Activated naive CD8-positive, alpha-beta T cell treated with anti-CD3 and anti-CD28 coated beads, Interleukin-2, amount 10 ng/mL, durations not matched to agents 7 days and 5 days (primary cell): Measurements from ENCODE around the gene ACOT9. TPM values are rescaled to one million over a fixed set of nuclear protein-coding genes. Genes with fewer than 3 reads are reported as not detected.
"Not testable (repeated sequence)": the region's sequence is repeated elsewhere in the genome, so short reads cannot be mapped to it uniquely, and the experiment has no call there.

ENCODE experiments used
- ATAC-seq: fragments of 150-1000 bp; cut with Tn5 transposase; one replicate; pipeline ENCODE4 v1.10.0; 2021; ENCODE audit warnings: low read depth, moderate library complexity
- POLR2A ChIA-PET: fragments of 350-600 bp; sonication (Branson Sonifier 250); formaldehyde crosslinking; loops from one replicate; lab custom pipeline; 2021; ENCODE audit warnings: antibody characterized with exemption; lab: Charles Lee
- DNase-seq: peaks from one replicate; pipeline ENCODE4 v3.0.0; 2021
- H3K27ac Mint-ChIP-seq: one replicate; pipeline ENCODE4 v1.8.0; 2022; ENCODE audit warnings: mild to moderate bottlenecking, mixed read lengths
- H3K27me3 Mint-ChIP-seq: one replicate; pipeline ENCODE4 v1.8.0; 2022; ENCODE audit warnings: mild to moderate bottlenecking, moderate library complexity, mixed read lengths
- H3K36me3 Mint-ChIP-seq: one replicate; pipeline ENCODE4 v1.8.0; 2021; ENCODE audit warnings: mild to moderate bottlenecking, mixed read lengths
- H3K4me1 Mint-ChIP-seq: one replicate; pipeline ENCODE4 v1.8.0; 2021; ENCODE audit warnings: mixed read lengths
- H3K4me3 Mint-ChIP-seq: one replicate; pipeline ENCODE4 v1.8.0; 2022; ENCODE audit warnings: mild to moderate bottlenecking, moderate library complexity, mixed read lengths
- H3K9me3 Mint-ChIP-seq: one replicate; pipeline ENCODE4 v1.8.0; 2021; ENCODE audit warnings: mixed read lengths
- total RNA-seq, 2 experiments: library from RNA; stranded (reverse); gene quantifications; one replicate each; pipeline ENCODE4 v1.2.3, GENCODE V29; 2021

ACOT9 gene
- total RNA-seq, 2 experiments from 2014 or later, result 27.6 to 28.4 TPM

DNA sequence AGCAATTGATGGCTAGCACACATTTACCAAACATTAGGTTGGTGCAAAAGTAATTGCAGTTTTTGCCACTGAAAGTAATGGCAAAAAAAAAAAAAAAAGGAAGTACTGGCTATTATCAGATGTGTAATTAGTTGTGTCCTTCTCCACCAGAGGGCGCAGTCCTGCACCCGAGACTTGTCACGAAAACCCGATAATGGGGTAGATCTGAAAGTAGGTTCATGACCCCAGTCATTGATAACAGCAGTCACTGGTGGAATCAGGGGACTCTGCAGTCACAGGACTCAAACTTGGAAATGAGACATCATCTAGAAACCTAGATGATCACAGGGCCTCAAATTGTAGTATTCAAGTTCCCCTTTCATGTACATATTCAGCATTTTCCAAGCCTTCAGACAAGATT lies 13.1 kb upstream of the ACOT9 start:
- H3K4me3 Mint-ChIP-seq, result no peak overlapping the region

DNA sequence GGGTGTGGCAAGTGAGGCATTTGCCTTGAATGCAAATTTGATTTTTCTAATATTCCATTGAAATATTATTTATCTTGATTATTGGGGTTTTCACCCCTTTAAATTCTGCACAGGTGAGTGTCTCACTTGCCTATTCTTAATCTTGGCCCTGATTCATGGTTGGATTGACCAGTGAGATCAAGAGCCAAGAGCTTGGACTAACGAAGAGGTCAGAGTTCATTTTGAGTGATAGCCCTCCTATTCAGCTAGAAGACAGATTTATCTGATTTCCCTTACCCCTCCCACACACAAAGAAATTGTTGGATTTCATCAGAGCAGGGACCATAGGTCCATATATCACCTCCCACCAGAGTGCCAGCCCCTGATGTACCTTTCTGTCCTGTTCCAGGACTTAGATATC lies 11.6 kb upstream of the ACOT9 start:
- no peaks in the 10 kb centered on the region for H3K9me3 Mint-ChIP-seq
- no peak overlapping the region for H3K4me3 Mint-ChIP-seq
- H3K36me3 Mint-ChIP-seq, result no peaks in the 10 kb centered on the region
- DNase-seq, result no peak
- peaks cover 4% of the 10 kb centered on the region for H3K4me1 Mint-ChIP-seq
- no peak overlapping the region for H3K27ac Mint-ChIP-seq
- no peak for ATAC-seq
- no peaks in the 10 kb centered on the region for H3K27me3 Mint-ChIP-seq
- POLR2A ChIA-PET, result interaction anchor here (0.9 kb wide), 1 partner anchor 28 kb away, joined by 3 read pairs; the partner anchor contains the start of gene SAT1

More for the DNA sequence above, 13.1 kb upstream of the ACOT9 start:
- ATAC-seq (peak; percentile 82), DNase-seq (peak; percentile 50)
- peak overlapping the region; percentile 63 for H3K27ac Mint-ChIP-seq
- no peaks in the 10 kb centered on the region for H3K9me3 Mint-ChIP-seq
- POLR2A ChIA-PET, result no interaction called here
- peaks cover 4% of the 10 kb centered on the region for H3K4me1 Mint-ChIP-seq
- no peaks in the 10 kb centered on the region for H3K27me3 Mint-ChIP-seq
- H3K36me3 Mint-ChIP-seq, result no peaks in the 10 kb centered on the region

DNA sequence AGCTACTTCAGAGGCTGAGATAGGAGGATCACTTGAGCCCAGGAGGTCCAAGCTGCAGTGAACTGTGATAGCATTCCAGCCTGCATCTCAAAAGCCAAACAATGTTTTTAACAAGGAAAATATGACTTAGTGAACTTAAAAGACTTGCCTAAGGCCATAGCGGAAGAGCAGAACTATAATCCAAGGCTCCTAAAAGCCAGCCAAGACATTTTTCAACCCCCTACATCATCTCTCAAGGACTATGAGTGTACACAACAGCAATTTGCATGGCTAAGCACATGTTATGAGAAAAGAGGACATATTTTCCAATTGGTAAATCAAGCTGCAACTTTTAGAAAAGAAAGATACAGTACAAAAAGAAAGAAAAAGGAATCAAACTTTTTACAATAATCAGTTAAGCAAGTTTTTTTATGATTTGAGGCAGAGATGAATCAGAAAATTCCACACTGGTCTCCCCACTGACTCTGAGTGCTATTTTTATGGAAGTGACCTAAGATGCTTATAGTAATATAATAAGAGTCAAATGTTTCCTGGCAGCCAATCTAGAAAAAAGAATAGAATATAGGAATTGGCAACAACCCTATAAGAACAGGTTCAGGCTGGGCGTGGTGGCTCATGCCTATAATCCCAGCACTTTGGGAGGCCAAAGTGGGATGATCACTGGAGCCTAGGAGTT lies 9.8 kb upstream of the ACOT9 start:
- no peak overlapping the region for H3K4me3 Mint-ChIP-seq
- POLR2A ChIA-PET, result interaction anchor here (3.1 kb wide), 1 partner anchor 30 kb away, joined by 11 read pairs; the partner anchor contains the start of gene SAT1
- H3K9me3 Mint-ChIP-seq, result no peaks in the 10 kb centered on the region
- H3K27ac Mint-ChIP-seq, result no peak overlapping the region
- ATAC-seq (no peak), DNase-seq (no peak)
- H3K4me1 Mint-ChIP-seq, result peaks cover 4% of the 10 kb centered on the region
- H3K36me3 Mint-ChIP-seq, result no peaks in the 10 kb centered on the region
- H3K27me3 Mint-ChIP-seq, result no peaks in the 10 kb centered on the region

DNA sequence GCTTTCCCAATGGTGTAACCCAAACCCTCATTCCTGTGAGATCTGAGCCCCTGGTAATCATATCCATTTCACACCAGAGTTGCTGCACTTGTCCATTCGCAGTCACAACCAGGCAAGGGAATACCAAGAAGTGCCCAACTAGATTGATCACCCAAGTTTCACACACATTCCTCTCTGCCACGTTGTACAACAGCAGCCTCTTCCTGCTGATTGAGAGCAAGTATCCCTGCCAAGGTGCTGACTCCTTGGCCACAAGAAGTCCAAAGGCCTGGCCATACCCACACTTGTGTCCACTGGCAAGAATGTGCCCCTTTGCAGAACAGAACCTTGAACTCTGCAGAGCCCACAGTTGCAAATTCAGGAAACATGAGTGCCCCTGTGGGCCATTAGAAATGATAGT lies 6.5 kb upstream of the ACOT9 start:
- no peak overlapping the region for H3K27ac Mint-ChIP-seq
- H3K4me3 Mint-ChIP-seq, result no peak overlapping the region
- H3K36me3 Mint-ChIP-seq, result no peaks in the 10 kb centered on the region
- DNase-seq (no peak), ATAC-seq (no peak)
- H3K4me1 Mint-ChIP-seq, result peaks cover 4% of the 10 kb centered on the region
- no peaks in the 10 kb centered on the region for H3K9me3 Mint-ChIP-seq
- H3K27me3 Mint-ChIP-seq, result no peaks in the 10 kb centered on the region
- POLR2A ChIA-PET, result no interaction called here

DNA sequence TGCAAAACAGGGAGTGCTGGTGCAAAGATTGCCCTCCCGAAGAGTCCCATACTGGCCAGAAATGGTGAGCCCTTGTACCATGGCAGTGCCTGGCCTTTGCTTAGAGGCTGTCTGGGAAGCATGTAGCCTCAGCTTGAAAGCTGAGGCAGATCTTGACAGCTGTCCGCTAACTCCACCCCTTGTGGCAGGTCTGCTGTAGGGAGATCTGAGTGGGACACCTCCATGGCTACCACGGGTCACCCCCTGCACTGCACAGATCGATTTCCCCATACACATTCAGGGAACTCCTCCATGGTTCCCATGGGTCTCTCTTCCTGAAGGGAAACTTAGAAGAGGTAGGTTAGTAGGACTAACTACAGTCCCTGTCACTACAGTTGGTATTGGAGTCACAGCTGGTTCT lies 6.1 kb upstream of the ACOT9 start:
- H3K9me3 Mint-ChIP-seq, result no peaks in the 10 kb centered on the region
- no peaks in the 10 kb centered on the region for H3K27me3 Mint-ChIP-seq
- H3K27ac Mint-ChIP-seq, result no peak overlapping the region
- DNase-seq (no peak), ATAC-seq (no peak)
- peaks cover 7% of the 10 kb centered on the region for H3K4me1 Mint-ChIP-seq
- H3K4me3 Mint-ChIP-seq, result no peak overlapping the region
- no peaks in the 10 kb centered on the region for H3K36me3 Mint-ChIP-seq
- POLR2A ChIA-PET, result no interaction called here

DNA sequence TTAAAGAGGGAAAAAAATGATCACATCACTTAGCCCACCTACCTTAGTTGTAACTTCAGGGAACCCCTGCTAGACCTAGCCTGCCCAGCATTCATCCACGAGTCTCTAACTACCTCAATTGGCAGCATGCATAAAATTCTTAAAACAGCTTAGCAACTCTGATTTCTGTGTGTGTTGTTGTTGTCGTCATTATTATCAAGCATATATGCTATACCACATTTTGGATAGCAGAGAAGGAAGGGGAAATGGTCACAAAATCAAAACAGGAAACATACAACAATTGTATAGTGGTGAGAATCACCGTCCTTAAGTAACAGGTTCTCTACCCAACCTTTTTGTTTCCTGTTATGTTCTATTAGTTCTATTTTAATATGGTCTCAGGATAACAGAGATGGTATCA lies 2.7 kb upstream of the ACOT9 start:
- POLR2A ChIA-PET, result interaction anchor here (0.6 to 4.6 kb wide), 4 partner anchors 20 to 161 kb away, joined by 3 to 33 read pairs (median 3); partner anchors contain the start of gene SAT1
- ATAC-seq, result peak; percentile 26
- no peaks in the 10 kb centered on the region for H3K27me3 Mint-ChIP-seq
- peak overlapping the region; percentile 47 for H3K4me3 Mint-ChIP-seq
- no peak for DNase-seq
- H3K4me1 Mint-ChIP-seq, result peaks cover 16% of the 10 kb centered on the region
- H3K9me3 Mint-ChIP-seq, result no peaks in the 10 kb centered on the region
- H3K27ac Mint-ChIP-seq, result peak overlapping the region; percentile 83
- H3K36me3 Mint-ChIP-seq, result no peaks in the 10 kb centered on the region

DNA sequence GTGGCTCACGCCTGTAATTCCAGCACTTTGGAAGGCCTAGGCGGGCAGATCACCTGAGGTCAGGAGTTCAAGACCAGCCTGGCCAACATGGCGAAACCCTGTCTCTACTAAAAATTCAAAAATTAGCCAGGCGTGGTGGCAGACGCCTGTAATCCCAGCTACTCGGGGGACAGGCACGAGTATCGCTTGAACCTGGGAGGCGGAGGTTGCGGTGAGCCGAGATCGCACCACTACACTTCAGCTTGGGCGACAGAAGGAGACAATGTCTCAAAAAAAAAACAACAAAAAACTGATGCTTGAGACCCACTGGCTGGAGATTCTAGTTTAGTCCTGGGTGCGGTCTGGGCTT lies 521 bp upstream of the ACOT9 start:
- Mint-ChIP-seq H3K4me3 (peak overlapping the region; percentile 89), H3K4me1 (peaks cover 21% of the 10 kb centered on the region), H3K27ac (peak overlapping the region; percentile 88)
- not testable (repeated sequence) for DNase-seq, H3K9me3 Mint-ChIP-seq, H3K27me3 Mint-ChIP-seq, ATAC-seq, H3K36me3 Mint-ChIP-seq
- POLR2A ChIA-PET, result interaction anchor here (0.7 to 4.6 kb wide), 8 partner anchors 17 to 311 kb away, joined by 3 to 33 read pairs (median 5); partner anchors contain the start of genes EIF2S3 and SAT1

DNA sequence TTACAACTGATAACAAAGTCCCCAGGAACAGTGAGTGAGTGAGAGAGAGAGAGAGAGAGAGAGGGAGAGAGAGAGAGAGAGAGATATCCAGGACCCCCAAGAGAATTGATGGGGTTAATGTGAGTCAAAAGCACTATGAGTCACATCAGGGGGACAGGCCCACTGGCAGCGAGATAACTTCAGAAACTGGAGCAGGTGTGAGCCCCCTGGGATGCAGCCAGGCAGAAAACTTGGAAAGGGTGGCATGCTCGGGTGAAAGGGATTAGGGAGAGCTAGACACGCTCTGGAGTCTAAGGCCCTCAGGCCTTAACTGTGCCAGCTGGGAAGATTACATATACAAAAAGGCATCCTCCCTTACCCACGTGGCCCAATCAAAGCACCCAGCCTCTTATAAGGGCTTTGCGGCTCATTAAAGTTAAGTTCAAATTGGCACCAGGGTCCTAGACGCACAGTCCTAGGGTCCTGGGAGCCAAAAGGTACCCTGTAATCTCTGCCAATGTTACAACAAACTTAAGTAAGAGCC lies 841 bp downstream of the ACOT9 start:
- Mint-ChIP-seq H3K4me3 (peak overlapping the region; percentile 89), H3K27me3 (no peaks in the 10 kb centered on the region), H3K4me1 (peaks cover 21% of the 10 kb centered on the region), H3K9me3 (no peaks in the 10 kb centered on the region), H3K36me3 (no peaks in the 10 kb centered on the region), H3K27ac (peak overlapping the region; percentile 79)
- ATAC-seq (no peak), DNase-seq (no peak)
- POLR2A ChIA-PET, result interaction anchor here (1.2 to 4.6 kb wide), 5 partner anchors 16 to 312 kb away, joined by 3 to 33 read pairs (median 5); partner anchors contain the start of genes EIF2S3 and SAT1

DNA sequence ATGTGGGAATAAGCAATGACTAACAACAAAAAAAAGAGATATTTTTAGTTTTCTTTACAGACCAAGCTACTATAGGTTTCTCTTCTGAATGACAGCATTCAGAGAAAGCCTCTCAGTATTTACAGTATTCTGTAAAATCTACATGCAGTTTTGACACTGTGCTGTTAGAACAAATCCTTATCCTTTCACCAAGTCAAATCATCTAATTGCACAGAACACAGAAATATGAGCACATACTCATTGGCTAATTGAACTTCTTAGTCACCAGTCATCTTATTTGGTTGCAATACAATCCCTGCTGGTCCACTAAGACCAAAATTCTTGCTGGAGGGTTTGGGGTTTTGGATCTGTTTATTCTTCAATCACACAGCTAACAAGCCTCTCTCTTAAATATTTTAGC lies 5.7 kb downstream of the ACOT9 start:
- ATAC-seq (no peak), DNase-seq (no peak)
- Mint-ChIP-seq H3K27ac (no peak overlapping the region), H3K4me1 (peaks cover 24% of the 10 kb centered on the region), H3K27me3 (no peaks in the 10 kb centered on the region), H3K36me3 (peaks cover 9% of the 10 kb centered on the region), H3K9me3 (no peaks in the 10 kb centered on the region), H3K4me3 (no peak overlapping the region)
- POLR2A ChIA-PET, result no interaction called here

DNA sequence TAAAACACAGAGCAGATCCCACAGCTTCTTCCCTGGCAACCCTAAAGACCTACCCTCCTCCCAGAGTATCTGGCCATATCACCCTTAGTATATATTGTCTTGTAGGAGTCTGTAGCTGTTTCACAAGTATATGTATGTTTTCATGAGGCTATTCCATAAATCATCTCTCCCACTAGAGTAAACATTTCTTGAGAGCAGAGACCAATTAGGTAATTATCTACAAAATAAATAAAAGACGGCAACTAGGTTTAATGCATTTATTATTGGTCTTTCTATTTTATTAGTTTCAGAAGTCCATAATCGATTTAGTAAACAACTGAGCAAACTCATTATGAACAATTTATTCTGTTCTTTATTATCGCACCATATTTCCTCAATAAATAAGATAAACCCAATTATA lies 7.0 kb downstream of the ACOT9 start:
- DNase-seq (no peak), ATAC-seq (no peak)
- H3K9me3 Mint-ChIP-seq, result no peaks in the 10 kb centered on the region
- peaks cover 20% of the 10 kb centered on the region for H3K4me1 Mint-ChIP-seq
- no peak overlapping the region for H3K27ac Mint-ChIP-seq
- H3K4me3 Mint-ChIP-seq, result no peak overlapping the region
- H3K36me3 Mint-ChIP-seq, result peaks cover 13% of the 10 kb centered on the region
- POLR2A ChIA-PET, result no interaction called here
- no peaks in the 10 kb centered on the region for H3K27me3 Mint-ChIP-seq

DNA sequence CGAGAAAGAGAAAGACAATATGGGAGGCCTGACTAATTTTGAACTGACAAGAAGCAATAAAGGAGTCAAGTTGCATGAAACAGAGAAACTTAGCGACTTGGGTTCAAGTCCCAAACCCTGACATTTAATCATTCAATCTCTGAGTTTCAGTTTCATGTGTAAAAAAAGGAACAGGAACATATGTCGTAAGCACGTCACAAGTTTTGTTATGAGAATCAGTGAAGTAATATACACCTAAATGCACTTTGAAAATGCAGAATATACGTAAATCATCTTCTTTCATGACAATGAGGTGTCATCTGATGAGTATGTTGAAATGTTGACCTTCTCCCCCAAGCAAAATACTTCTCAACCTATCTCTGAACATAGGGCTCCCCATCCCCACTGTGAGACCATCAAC lies 10.4 kb downstream of the ACOT9 start:
- no peaks in the 10 kb centered on the region for H3K9me3 Mint-ChIP-seq
- POLR2A ChIA-PET, result no interaction called here

DNA sequence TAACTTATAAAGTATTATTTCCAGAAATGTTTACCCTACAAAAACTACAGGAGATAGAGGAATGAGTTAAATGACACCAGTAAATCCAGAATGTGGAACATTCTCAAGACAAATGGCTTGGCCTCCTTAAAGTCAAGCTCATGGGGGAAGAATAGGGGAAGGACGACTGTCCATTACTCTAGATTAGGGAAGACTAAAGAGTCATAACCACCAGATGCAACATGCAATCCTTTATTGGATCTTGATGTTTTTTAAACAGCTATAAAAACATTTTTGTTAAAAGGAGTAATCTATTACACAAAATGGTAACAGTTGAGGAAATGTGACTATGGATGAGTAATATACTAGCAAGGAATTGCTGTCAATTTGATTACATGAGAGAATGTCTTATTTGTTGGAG lies 11.1 kb downstream of the ACOT9 start:
- no peak overlapping the region for H3K27ac Mint-ChIP-seq
- peaks cover 15% of the 10 kb centered on the region for H3K36me3 Mint-ChIP-seq
- peaks cover 19% of the 10 kb centered on the region for H3K4me1 Mint-ChIP-seq
- ATAC-seq, result no peak
- no peaks in the 10 kb centered on the region for H3K9me3 Mint-ChIP-seq
- H3K4me3 Mint-ChIP-seq, result no peak overlapping the region
- H3K27me3 Mint-ChIP-seq, result no peaks in the 10 kb centered on the region
- DNase-seq, result no peak
- POLR2A ChIA-PET, result no interaction called here

More for the DNA sequence above, 10.4 kb downstream of the ACOT9 start:
- no peak for DNase-seq
- Mint-ChIP-seq H3K4me1 (peaks cover 15% of the 10 kb centered on the region), H3K4me3 (peak overlapping the region; percentile 8), H3K27me3 (no peaks in the 10 kb centered on the region), H3K36me3 (peaks cover 15% of the 10 kb centered on the region), H3K27ac (peak overlapping the region; percentile 46)
- peak; percentile 50 for ATAC-seq

DNA sequence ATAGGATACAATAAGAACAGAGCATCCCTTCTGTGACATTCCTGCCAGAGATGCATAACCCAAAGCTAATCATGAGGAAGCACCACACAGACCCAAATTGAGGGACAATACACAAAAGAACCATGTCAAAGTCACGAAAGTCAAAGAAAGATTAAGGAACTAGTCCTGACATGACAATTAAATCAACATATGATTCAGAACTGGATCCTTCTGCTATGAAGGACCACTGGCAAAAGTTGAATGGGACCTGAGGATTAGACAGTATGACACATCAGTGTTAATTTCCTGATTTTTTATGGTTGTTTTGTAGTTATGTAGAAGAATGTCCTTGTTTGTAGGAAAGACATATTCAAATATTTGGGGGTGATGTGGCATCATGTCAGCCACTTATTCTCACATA lies 13.9 kb downstream of the ACOT9 start:
- Mint-ChIP-seq H3K27me3 (no peaks in the 10 kb centered on the region), H3K36me3 (peaks cover 13% of the 10 kb centered on the region), H3K9me3 (no peaks in the 10 kb centered on the region), H3K4me3 (no peak overlapping the region), H3K4me1 (peaks cover 19% of the 10 kb centered on the region), H3K27ac (no peak overlapping the region)
- DNase-seq (no peak), ATAC-seq (no peak)
- POLR2A ChIA-PET, result no interaction called here

DNA sequence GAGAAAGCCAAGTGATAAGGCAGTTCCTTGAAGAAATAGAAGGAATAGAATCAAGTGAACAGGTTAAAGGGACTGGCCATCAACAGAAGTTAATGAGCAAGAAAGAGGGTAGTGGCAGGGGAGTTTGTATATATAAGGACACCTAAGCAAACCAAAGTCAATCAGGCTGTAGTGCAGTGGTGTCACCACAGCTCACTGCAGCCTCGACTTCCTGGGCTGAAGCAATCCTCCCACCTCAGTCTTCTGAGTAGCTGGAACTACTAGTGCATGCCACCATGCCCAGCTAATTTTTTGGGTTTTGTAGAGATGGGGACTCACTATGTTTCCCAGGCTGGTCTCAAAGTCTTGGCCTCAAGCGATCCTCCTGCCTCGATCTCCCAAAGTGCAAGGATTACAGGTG lies 15.9 kb downstream of the ACOT9 start:
- Mint-ChIP-seq H3K4me1 (peaks cover 10% of the 10 kb centered on the region), H3K27ac (peak overlapping the region; percentile 56), H3K4me3 (no peak overlapping the region), H3K9me3 (no peaks in the 10 kb centered on the region), H3K27me3 (no peaks in the 10 kb centered on the region), H3K36me3 (peaks cover 14% of the 10 kb centered on the region)
- DNase-seq (no peak), ATAC-seq (peak; percentile 68)
- POLR2A ChIA-PET, result interaction anchor here (1.4 kb wide), 1 partner anchor 16 kb away, joined by 5 read pairs; the partner anchor contains the start of gene ACOT9
